Embryonic facial prominence (tissue), 1 donor: ENCODE measurements around the gene ZCCHC14.
"Not testable (repeated sequence)": the region's sequence is repeated elsewhere in the genome, so short reads cannot be mapped to it uniquely, and the experiment has no call there.

ENCODE experiments used
- DNase-seq: peaks from one replicate; pipeline ENCODE4 v3.0.0-alpha.2; 2016; ENCODE audit errors: extremely low spot score

The ZCCHC14 gene

GRCh38 chr16:87481711-87482110 is 11.1 kb downstream of the ZCCHC14 start:
- not testable (repeated sequence) for DNase-seq

GRCh38 chr16:87477209-87477981 is 15.4 kb downstream of the ZCCHC14 start:
- not testable (repeated sequence) for DNase-seq

- no peak for DNase-seq
Observed at GRCh38 chr16:87474566-87474996, 18.2 kb downstream of the ZCCHC14 start.

- no peak for DNase-seq
Observed at GRCh38 chr16:87474017-87474416, 18.8 kb downstream of the ZCCHC14 start.

GRCh38 chr16:87472935-87473334 is 19.9 kb downstream of the ZCCHC14 start:
- no peak for DNase-seq

- no peak for DNase-seq
Observed at GRCh38 chr16:87472142-87472778, 20.6 kb downstream of the ZCCHC14 start.

GRCh38 chr16:87471278-87472141 is 21.3 kb downstream of the ZCCHC14 start:
- DNase-seq, result peak; percentile 14

GRCh38 chr16:87470332-87470731 is 22.5 kb downstream of the ZCCHC14 start:
- DNase-seq, result no peak

GRCh38 chr16:87469169-87469568 is 23.7 kb downstream of the ZCCHC14 start:
- no peak for DNase-seq

GRCh38 chr16:87468550-87468949 is 24.3 kb downstream of the ZCCHC14 start:
- DNase-seq, result no peak

- DNase-seq, result no peak
Observed at GRCh38 chr16:87466975-87467501, 25.8 kb downstream of the ZCCHC14 start.

- DNase-seq, result no peak
Observed at GRCh38 chr16:87465879-87466278, 26.9 kb downstream of the ZCCHC14 start.

- no peak for DNase-seq
Observed at GRCh38 chr16:87465306-87465705, 27.5 kb downstream of the ZCCHC14 start.

- DNase-seq, result no peak
Observed at GRCh38 chr16:87464691-87465300, 28.0 kb downstream of the ZCCHC14 start.

- no peak for DNase-seq
Observed at GRCh38 chr16:87463722-87464690, 28.8 kb downstream of the ZCCHC14 start.

- DNase-seq, result no peak
Observed at GRCh38 chr16:87461466-87461991, 31.3 kb downstream of the ZCCHC14 start.

GRCh38 chr16:87460936-87461335 is 31.9 kb downstream of the ZCCHC14 start:
- DNase-seq, result no peak

- no peak for DNase-seq
Observed at GRCh38 chr16:87459833-87460232, 33.0 kb downstream of the ZCCHC14 start.

GRCh38 chr16:87459027-87459426 is 33.8 kb downstream of the ZCCHC14 start:
- DNase-seq, result no peak

- DNase-seq, result no peak
Observed at GRCh38 chr16:87458424-87458915, 34.4 kb downstream of the ZCCHC14 start.
